GM23338 (cell line): ENCODE results near the gene SOAT2. TPM values are rescaled to one million over a fixed set of nuclear protein-coding genes. Genes with fewer than 3 reads are reported as not detected.

Experiments
- CREB1 ChIP-seq: fragments of 250-450 bp; sonication (Bioruptor Pico); IDR thresholded peaks from 2 replicates; pipeline ENCODE4 v1.5.0; 2020; ENCODE audit warnings: low read depth, mild to moderate bottlenecking, moderate library complexity
- EZH2 ChIP-seq: fragments of 200-600 bp; sonication (generic); IDR thresholded peaks from one replicate; pipeline ENCODE4 v1.8.0; 2017; ENCODE audit warnings: antibody characterized with exemption, mild to moderate bottlenecking, low read depth; ENCODE audit not compliant: unreplicated experiment
- POLR2AphosphoS5 ChIP-seq: IDR thresholded peaks from 2 replicates; pipeline ENCODE4 v1.6.1; 2016; ENCODE audit warnings: antibody characterized with exemption, low read depth
- REST ChIP-seq: IDR thresholded peaks from one replicate; pipeline ENCODE4 v1.6.1; 2018; ENCODE audit warnings: antibody characterized with exemption; ENCODE audit not compliant: unreplicated experiment
- ZNF114 ChIP-seq: fragments of 250-450 bp; sonication (Bioruptor Pico); IDR thresholded peaks from 2 replicates; pipeline ENCODE4 v1.5.0; 2020; ENCODE audit warnings: mild to moderate bottlenecking, moderate library complexity
- ZNF462 ChIP-seq: fragments of 250-450 bp; sonication (Bioruptor Pico); IDR thresholded peaks from 2 replicates; pipeline ENCODE4 v1.5.0; 2020; ENCODE audit warnings: mild to moderate bottlenecking, moderate library complexity
- polyA plus RNA-seq: library from polyadenylated mRNA; unstranded; fragments of >200 nt; fragmentation: Nextera tagmentation; extraction: Ambion mirVana; gene quantifications from 2 replicates; pipeline ENCODE4 v1.2.1, GENCODE V29; 2016
- total RNA-seq: library from RNA; depleted of rRNA; stranded (reverse); fragments of >200 nt; shearing (Covaris generic); gene quantifications from 2 replicates; pipeline ENCODE4 v1.2.3, GENCODE V29; 2014

The SOAT2 gene
- total and polyA plus RNA-seq, 2 experiments from 2014 or later = not detected

GRCh38 chr12:53145383-53146260, 42.3 kb downstream of the SOAT2 start (continued):
- TF ChIP-seq ZNF462 (CRISPR knock-in tag) (no peak), CREB1 (CRISPR knock-in tag) (no peak), ZNF114 (CRISPR knock-in tag) (no peak), REST (no peak), POLR2AphosphoS5 (no peak), EZH2 (no peak)
